HepG2 (cell line): ENCODE data around the gene SLC35B4. TPM values are rescaled to one million over a fixed set of nuclear protein-coding genes. Genes with fewer than 3 reads are reported as not detected.

Experiments
- ELF3 ChIP-seq: IDR thresholded peaks from 2 replicates; pipeline ENCODE4 v1.6.1; 2016; ENCODE audit warnings: missing genetic modification reagents, missing compliant biosample characterization
- GTF2F1 ChIP-seq: fragments of 150-350 bp; IDR thresholded peaks from 2 replicates; pipeline ENCODE4 v1.6.1; 2014; ENCODE audit warnings: low read length
- JUN ChIP-seq: sonication (generic); formaldehyde crosslinking; IDR thresholded peaks from 2 replicates; pipeline ENCODE4 v1.4.0; 2020; ENCODE audit warnings: mild to moderate bottlenecking, missing genetic modification reagents
- KLF15 ChIP-seq: sonication (generic); formaldehyde crosslinking; IDR thresholded peaks from 2 replicates; pipeline ENCODE4 v1.8.1; 2023; ENCODE audit warnings: borderline replicate concordance, mild to moderate bottlenecking, inconsistent platforms, missing genetic modification reagents, mixed read lengths
- REPIN1 ChIP-seq: sonication (generic); formaldehyde crosslinking; IDR thresholded peaks from 2 replicates; pipeline ENCODE4 v1.8.0; 2022; ENCODE audit warnings: missing genetic modification reagents, low read depth, mild to moderate bottlenecking, borderline replicate concordance
- SOX13 ChIP-seq, 3 experiments: fragments of 450-650 bp in 1 of 3; sonication (generic) in 1 of 3; formaldehyde crosslinking in 1 of 3; IDR thresholded peaks in 2 of 3; conservative IDR thresholded peaks in 1 of 3; 2 replicates each; pipeline versions ENCODE4 v1.5.0 to v1.6.1; 2016 to 2020; ENCODE audit warnings: antibody characterized with exemption in 1 of 3, mild to moderate bottlenecking in 1 of 3, missing compliant biosample characterization in 1 of 3, missing genetic modification reagents in 1 of 3, moderate library complexity in 1 of 3
- SRSF1 ChIP-seq: fragments of 200-400 bp; formaldehyde crosslinking; optimal IDR thresholded peaks from 2 replicates; pipeline ENCODE3; 2017; ENCODE audit warnings: mild to moderate bottlenecking, low read depth, low read length, moderate library complexity
- ZBTB20 ChIP-seq: sonication (generic); formaldehyde crosslinking; IDR thresholded peaks from 2 replicates; pipeline ENCODE4 v1.8.1; 2023; ENCODE audit warnings: missing genetic modification reagents, low read depth, mild to moderate bottlenecking, borderline replicate concordance
- ZFX ChIP-seq: sonication (generic); formaldehyde crosslinking; IDR thresholded peaks from 2 replicates; pipeline ENCODE4 v1.4.0; 2020; ENCODE audit warnings: mild to moderate bottlenecking, low read depth, missing genetic modification reagents, moderate library complexity
- polyA plus RNA-seq, 8 experiments: library from polyadenylated mRNA; depleted of rRNA in 3 of 8; stranded (reverse) in 7 of 8; unstranded in 1 of 8; fragments of >200 nt; fragmentation: Illumina TruSeq in 4 of 8; extraction: Trizol in 4 of 8; gene quantifications; 2 replicates each; pipeline versions ENCODE4 v1.2.1 to v1.2.3, GENCODE V29; 2011 to 2016; ENCODE audit warnings: low read depth in 4 of 8, missing spikeins in 1 of 8, mixed read lengths in 1 of 8; ENCODE audit not compliant: insufficient read depth in 1 of 8
- total RNA-seq, 5 experiments: library from RNA; depleted of rRNA; stranded (reverse); fragments of >200 nt; fragmentation: Illumina TruSeq; extraction: Trizol; gene quantifications; 2 replicates each; pipeline ENCODE4 v1.2.3, GENCODE V29; 2016; ENCODE audit warnings: low read depth in 1 of 5
- TF ChIP-seq, protein P1 (sequence below), 2 experiments: sonication (generic) in 1 of 2; formaldehyde crosslinking in 1 of 2; IDR thresholded peaks; 2 replicates each; pipeline versions ENCODE4 v1.4.0 to v1.6.1; 2016 to 2020; ENCODE audit warnings: borderline replicate concordance in 1 of 2, low read depth in 1 of 2, mild to moderate bottlenecking in 1 of 2, missing genetic modification reagents in 1 of 2
- TF ChIP-seq, protein P2 (sequence below): sonication (generic); formaldehyde crosslinking; IDR thresholded peaks from 2 replicates; pipeline ENCODE4 v1.4.0; 2020; ENCODE audit warnings: mild to moderate bottlenecking, missing genetic modification reagents
- TF ChIP-seq, protein P3 (sequence below): sonication (generic); formaldehyde crosslinking; IDR thresholded peaks from 2 replicates; pipeline ENCODE4 v1.8.0; 2022; ENCODE audit warnings: missing genetic modification reagents, mild to moderate bottlenecking, inconsistent platforms, borderline replicate concordance
- TF ChIP-seq, protein P4 (sequence below): sonication (generic); formaldehyde crosslinking; IDR thresholded peaks from 2 replicates; pipeline ENCODE4 v1.4.0; 2020; ENCODE audit warnings: missing genetic modification reagents

The SLC35B4 gene
- total and polyA plus RNA-seq, 2 of the 13 experiments (the other 11 are each of a cell fraction or from before 2014, with no cell fraction given): 17.1 to 17.8 TPM

DNA sequence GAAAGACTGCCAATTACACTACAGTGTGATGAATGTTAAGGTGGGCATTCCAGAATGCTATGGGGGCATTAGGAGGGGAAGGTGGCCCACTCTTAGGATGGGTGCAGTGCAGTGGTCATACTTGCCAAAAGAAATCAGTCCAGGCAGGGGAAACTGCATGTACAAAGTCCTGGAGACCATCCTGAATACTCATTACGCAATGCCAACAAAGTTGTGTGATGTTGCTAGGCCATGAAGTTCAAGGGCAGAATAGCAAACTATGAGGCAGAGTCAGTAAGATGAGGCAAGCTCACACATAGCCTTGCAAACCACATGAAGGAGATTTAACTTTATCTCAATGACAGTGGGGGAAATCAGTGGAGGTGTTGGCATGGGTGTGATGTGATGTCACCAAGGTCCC, 49.8 kb upstream of the SLC35B4 start (continued):
- TF ChIP-seq, protein P1, sequence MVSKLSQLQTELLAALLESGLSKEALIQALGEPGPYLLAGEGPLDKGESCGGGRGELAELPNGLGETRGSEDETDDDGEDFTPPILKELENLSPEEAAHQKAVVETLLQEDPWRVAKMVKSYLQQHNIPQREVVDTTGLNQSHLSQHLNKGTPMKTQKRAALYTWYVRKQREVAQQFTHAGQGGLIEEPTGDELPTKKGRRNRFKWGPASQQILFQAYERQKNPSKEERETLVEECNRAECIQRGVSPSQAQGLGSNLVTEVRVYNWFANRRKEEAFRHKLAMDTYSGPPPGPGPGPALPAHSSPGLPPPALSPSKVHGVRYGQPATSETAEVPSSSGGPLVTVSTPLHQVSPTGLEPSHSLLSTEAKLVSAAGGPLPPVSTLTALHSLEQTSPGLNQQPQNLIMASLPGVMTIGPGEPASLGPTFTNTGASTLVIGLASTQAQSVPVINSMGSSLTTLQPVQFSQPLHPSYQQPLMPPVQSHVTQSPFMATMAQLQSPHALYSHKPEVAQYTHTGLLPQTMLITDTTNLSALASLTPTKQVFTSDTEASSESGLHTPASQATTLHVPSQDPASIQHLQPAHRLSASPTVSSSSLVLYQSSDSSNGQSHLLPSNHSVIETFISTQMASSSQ (IDR thresholded peaks at IDR 0.05; ENCODE audit: low read depth): no peak
- TF ChIP-seq, protein P1 (CRISPR knock-in tag; IDR thresholded peaks at IDR 0.05; ENCODE audit: borderline replicate concordance): no peak; the same call in 1 of the 2 replicates
- TF ChIP-seq JUN (CRISPR knock-in tag): no peak
- TF ChIP-seq, protein P2, sequence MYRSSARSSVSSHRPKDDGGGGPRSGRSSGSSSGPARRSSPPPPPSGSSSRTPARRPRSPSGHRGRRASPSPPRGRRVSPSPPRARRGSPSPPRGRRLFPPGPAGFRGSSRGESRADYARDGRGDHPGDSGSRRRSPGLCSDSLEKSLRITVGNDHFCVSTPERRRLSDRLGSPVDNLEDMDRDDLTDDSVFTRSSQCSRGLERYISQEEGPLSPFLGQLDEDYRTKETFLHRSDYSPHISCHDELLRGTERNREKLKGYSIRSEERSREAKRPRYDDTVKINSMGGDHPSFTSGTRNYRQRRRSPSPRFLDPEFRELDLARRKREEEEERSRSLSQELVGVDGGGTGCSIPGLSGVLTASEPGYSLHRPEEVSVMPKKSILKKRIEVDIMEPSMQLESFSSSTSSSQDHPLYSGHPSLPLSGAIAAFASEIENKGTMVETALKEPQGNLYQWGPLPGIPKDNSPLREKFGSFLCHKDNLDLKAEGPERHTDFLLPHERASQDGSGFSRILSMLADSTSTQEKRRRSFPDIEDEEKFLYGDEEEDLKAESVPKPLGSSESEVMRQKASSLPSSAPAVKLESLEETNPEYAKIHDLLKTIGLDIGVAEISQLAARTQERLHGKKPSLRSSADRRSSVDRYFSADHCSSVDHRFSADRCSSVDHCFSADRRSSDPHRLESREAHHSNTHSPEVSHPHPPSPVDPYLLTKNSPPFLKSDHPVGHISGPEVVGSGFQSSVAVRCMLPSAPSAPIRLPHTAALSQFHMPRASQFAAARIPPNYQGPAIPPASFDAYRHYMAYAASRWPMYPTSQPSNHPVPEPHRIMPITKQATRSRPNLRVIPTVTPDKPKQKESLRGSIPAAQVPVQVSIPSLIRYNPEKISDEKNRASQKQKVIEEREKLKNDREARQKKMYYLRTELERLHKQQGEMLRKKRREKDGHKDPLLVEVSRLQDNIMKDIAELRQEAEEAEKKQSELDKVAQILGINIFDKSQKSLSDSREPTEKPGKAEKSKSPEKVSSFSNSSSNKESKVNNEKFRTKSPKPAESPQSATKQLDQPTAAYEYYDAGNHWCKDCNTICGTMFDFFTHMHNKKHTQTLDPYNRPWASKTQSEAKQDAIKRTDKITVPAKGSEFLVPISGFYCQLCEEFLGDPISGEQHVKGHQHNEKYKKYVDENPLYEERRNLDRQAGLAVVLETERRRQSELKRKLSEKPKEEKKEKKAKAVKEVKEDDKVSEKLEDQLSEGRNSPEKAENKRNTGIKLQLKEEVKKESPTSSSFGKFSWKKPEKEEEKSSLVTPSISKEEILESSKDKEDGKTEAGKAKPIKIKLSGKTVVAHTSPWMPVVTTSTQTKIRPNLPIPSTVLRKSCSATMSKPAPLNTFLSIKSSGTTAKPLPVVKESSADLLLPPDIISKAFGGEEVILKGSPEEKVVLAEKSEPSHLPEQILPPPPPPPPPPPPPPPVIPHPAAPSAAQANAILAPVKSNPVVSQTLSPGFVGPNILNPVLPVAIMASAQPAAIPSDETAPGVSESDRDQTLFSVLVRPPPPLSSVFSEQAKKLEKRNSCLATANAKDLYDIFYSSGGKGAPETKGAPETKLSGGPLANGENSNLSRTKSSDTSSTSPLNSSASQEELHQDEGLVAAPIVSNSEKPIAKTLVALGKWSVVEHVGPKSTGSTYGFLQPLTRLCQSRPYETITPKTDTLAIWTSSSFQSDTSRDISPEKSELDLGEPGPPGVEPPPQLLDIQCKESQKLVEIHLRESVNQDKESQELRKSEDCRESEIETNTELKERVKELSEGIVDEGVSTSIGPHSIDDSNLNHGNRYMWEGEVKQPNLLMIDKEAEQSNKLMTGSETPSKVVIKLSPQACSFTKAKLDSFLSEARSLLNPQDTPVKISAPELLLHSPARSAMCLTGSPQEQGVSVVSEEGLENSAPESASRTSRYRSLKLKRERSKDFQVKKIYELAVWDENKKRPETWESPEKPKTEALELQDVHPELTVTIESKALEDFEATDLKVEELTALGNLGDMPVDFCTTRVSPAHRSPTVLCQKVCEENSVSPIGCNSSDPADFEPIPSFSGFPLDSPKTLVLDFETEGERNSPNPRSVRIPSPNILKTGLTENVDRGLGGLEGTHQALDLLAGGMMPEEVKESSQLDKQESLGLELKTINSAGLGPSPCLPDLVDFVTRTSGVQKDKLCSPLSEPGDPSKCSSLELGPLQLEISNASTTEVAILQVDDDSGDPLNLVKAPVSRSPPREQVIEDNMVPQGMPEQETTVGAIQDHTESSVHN (CRISPR knock-in tag): no peak
- TF ChIP-seq, protein P3, sequence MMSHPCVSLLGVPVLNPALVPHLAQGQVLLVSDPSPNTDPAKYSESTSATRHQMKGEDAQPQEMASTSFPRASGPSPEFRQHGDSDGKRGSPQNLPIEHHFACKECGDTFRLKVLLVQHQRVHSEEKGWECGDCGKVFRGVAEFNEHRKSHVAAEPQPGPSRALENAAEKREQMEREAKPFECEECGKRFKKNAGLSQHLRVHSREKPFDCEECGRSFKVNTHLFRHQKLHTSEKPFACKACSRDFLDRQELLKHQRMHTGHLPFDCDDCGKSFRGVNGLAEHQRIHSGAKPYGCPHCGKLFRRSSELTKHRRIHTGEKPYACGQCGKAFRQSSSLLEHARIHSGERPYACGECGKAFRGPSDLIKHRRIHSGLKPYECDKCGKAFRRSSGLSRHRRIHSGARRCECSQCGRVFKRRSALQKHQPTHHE (CRISPR knock-in tag): no peak
- no peak for TF ChIP-seq KLF15 (CRISPR knock-in tag)
- TF ChIP-seq, protein P4, sequence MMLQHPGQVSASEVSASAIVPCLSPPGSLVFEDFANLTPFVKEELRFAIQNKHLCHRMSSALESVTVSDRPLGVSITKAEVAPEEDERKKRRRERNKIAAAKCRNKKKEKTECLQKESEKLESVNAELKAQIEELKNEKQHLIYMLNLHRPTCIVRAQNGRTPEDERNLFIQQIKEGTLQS (CRISPR knock-in tag): no peak; the same call in 1 of the 2 replicates
- no peak for TF ChIP-seq SRSF1
- TF ChIP-seq REPIN1 (CRISPR knock-in tag): peak; percentile 40; the same call in 1 of the 2 replicates
- 0 out of 2 replicates have a peak, but pooled peaks have one; percentile 24 for TF ChIP-seq SOX13 (IDR thresholded peaks at IDR 0.05)
- peak in 1 of 2 experiments; percentile 84; a peak in 2 of 4 replicates for TF ChIP-seq SOX13 (CRISPR knock-in tag; conservative IDR thresholded peaks at IDR 0.05 in 1 of 2, IDR thresholded peaks at IDR 0.05 in 1 of 2)
- peak; percentile 65 for TF ChIP-seq ELF3 (CRISPR knock-in tag)
- TF ChIP-seq ZFX (CRISPR knock-in tag): peak; percentile 25; the same call in 1 of the 2 replicates
- peak; percentile 30; the same call in 1 of the 2 replicates for TF ChIP-seq ZBTB20 (CRISPR knock-in tag)
- TF ChIP-seq GTF2F1: no peak
